GM12878 (cell line): Measurements from ENCODE around the gene GPR62. TPM values are rescaled to one million over a fixed set of nuclear protein-coding genes. Genes with fewer than 3 reads are reported as not detected.

Experiments
- ATAC-seq: fragments of 200-7000 bp; cut with Tn5 transposase; 3 replicates; pipeline ENCODE4 v1.9.1; 2020; ENCODE audit warnings: mild to moderate bottlenecking, moderate library complexity
- BruUV-seq: library from RNA; stranded (reverse); fragments of 400-500 nt; replicated peaks from 2 replicates; lab custom pipeline; 2021; lab: Mats Ljungman, UMichigan
- CTCF ChIA-PET: fragments of 300-600 bp; sonication (Branson Sonifier 250); formaldehyde crosslinking; extraction: SDS; loops from one replicate; lab custom pipeline; 2021; ENCODE audit warnings: inconsistent platforms; lab: Yijun Ruan, JAX
- POLR2A ChIA-PET: fragments of 350-600 bp; formaldehyde crosslinking; extraction: SDS; loops from one replicate; lab custom pipeline; 2021; ENCODE audit warnings: inconsistent platforms; lab: Charles Lee
- RAD21 ChIA-PET: fragments of 300-600 bp; sonication (Branson Sonifier 250); formaldehyde crosslinking; loops from one replicate; lab custom pipeline; 2023; ENCODE audit warnings: antibody characterized with exemption; ENCODE audit not compliant: unreplicated experiment; lab: Charles Lee
- SMC1A ChIA-PET: fragments of 300-600 bp; sonication (Branson Sonifier 250); formaldehyde crosslinking; loops from one replicate; lab custom pipeline; 2023; ENCODE audit not compliant: unreplicated experiment, uncharacterized antibody; lab: Charles Lee
- DNase-seq: peaks from one replicate; pipeline ENCODE4 v3.0.0-alpha.2; 2011; ENCODE audit warnings: low read depth, low spot score
- FAIRE-seq: peaks from 3 replicates; lab custom pipeline; 2011; peaks lifted over from hg19 to GRCh38; lab: Jason Lieb, UNC
- H2AFZ ChIP-seq: 2 replicates; pipeline ENCODE4 v1.6.0; 2011; ENCODE audit warnings: low read depth, low read length, control low read depth; ENCODE audit not compliant: control insufficient read depth
- H3K27ac ChIP-seq: 2 replicates; pipeline ENCODE4 v1.5.1; 2011; ENCODE audit warnings: control low read depth; ENCODE audit not compliant: control insufficient read depth, insufficient read depth
- H3K27me3 ChIP-seq, 2 experiments: replicated peaks in 1 of 2; 2 replicates each; pipeline versions ENCODE4 v1.6.0 to v1.6.1; 2011; ENCODE audit warnings: low read length in 1 of 2; ENCODE audit not compliant: control insufficient read depth in 2 of 2, insufficient read depth in 2 of 2
- H3K36me3 ChIP-seq, 2 experiments: 2 replicates each; pipeline ENCODE4 v1.5.1; 2011; ENCODE audit warnings: low read length in 1 of 2; ENCODE audit not compliant: control insufficient read depth in 2 of 2, insufficient read depth in 2 of 2
- H3K4me1 ChIP-seq: 2 replicates; pipeline ENCODE4 v1.6.1; 2011; ENCODE audit warnings: mild to moderate bottlenecking, low read length, moderate library complexity, mixed read lengths; ENCODE audit not compliant: control insufficient read depth, insufficient read depth
- H3K4me2 ChIP-seq: 2 replicates; pipeline ENCODE4 v1.6.0; 2011; ENCODE audit warnings: control low read depth; ENCODE audit not compliant: control insufficient read depth, insufficient read depth
- H3K4me3 ChIP-seq: fragments of 200-600 bp; sonication (generic); 2 replicates; pipeline ENCODE4 v1.5.1; 2016
- H3K79me2 ChIP-seq: 2 replicates; pipeline ENCODE4 v1.6.0; 2011; ENCODE audit warnings: low read length; ENCODE audit not compliant: control insufficient read depth, insufficient read depth
- H3K9ac ChIP-seq: 2 replicates; pipeline ENCODE4 v1.8.0; 2011; ENCODE audit warnings: low read length, control low read depth, mixed read lengths; ENCODE audit not compliant: control insufficient read depth, insufficient read depth
- H3K9me3 ChIP-seq: replicated peaks from 3 replicates; pipeline ENCODE4 v1.5.1; 2011; ENCODE audit warnings: mild to moderate bottlenecking, low read length; ENCODE audit not compliant: control insufficient read depth, insufficient read depth
- H4K20me1 ChIP-seq: 2 replicates; pipeline ENCODE4 v1.6.0; 2011; ENCODE audit not compliant: control insufficient read depth, insufficient read depth
- CREM ChIP-seq: IDR thresholded peaks from 2 replicates; pipeline ENCODE4 v1.6.1; 2014; ENCODE audit warnings: antibody characterized with exemption, low read depth
- E2F4 ChIP-seq: IDR thresholded peaks from 2 replicates; pipeline ENCODE4 v1.6.1; 2012; ENCODE audit warnings: low read depth, low read length, improper control_type of control experiment
- ESRRA ChIP-seq: IDR thresholded peaks from 2 replicates; pipeline ENCODE4 v1.6.1; 2012; ENCODE audit warnings: mild to moderate bottlenecking, low read length, improper control_type of control experiment
- GATAD2B ChIP-seq: fragments of 450-650 bp; conservative IDR thresholded peaks from 2 replicates; pipeline ENCODE4 v1.6.1; 2017; ENCODE audit warnings: low read depth, mild to moderate bottlenecking, moderate library complexity
- JUNB ChIP-seq: IDR thresholded peaks from 2 replicates; pipeline ENCODE4 v1.6.1; 2016; ENCODE audit warnings: antibody characterized with exemption, mild to moderate bottlenecking
- KDM1A ChIP-seq: fragments of 200-600 bp; sonication (generic); IDR thresholded peaks from 2 replicates; pipeline ENCODE4 v1.6.1; 2016; ENCODE audit warnings: borderline replicate concordance
- KLF5 ChIP-seq: fragments of 450-650 bp; IDR thresholded peaks from 2 replicates; pipeline ENCODE4 v1.6.1; 2014; ENCODE audit warnings: mild to moderate bottlenecking; ENCODE audit not compliant: partially characterized antibody
- MXI1 ChIP-seq: fragments of 150-350 bp; IDR thresholded peaks from 2 replicates; pipeline ENCODE4 v1.6.1; 2011; ENCODE audit warnings: low read depth, mild to moderate bottlenecking, inconsistent platforms, low read length, improper control_type of control experiment
- MYC ChIP-seq: IDR thresholded peaks from 2 replicates; pipeline ENCODE4 v1.6.1; 2011; ENCODE audit warnings: mild to moderate bottlenecking, low read length, moderate library complexity, inconsistent platforms; ENCODE audit not compliant: insufficient read depth, insufficient replicate concordance, insufficient read length, severe bottlenecking
- WGBS: methylation state at CpG from one replicate; pipeline ENCODE4 v1.1.6; 2016; ENCODE audit warnings: low lambda C conversion rate; ENCODE audit not compliant: insufficient replicate concordance, insufficient coverage; ENCODE audit errors: missing lambda C conversion rate; 5-methylcytosine and 5-hydroxymethylcytosine counted together
- in situ Hi-C: fragments of 300-500 bp; cut with MboI; formaldehyde crosslinking; loops from 9 replicates; pipeline ENCODE4 v1.14.3; 2018; ENCODE audit warnings: mixed read lengths
- intact Hi-C: fragments of 100-400 bp; cut with micrococcal nuclease; formaldehyde crosslinking; loops from one replicate; pipeline ENCODE4 v1.14.2; 2022; ENCODE audit not compliant: unreplicated experiment
- polyA plus RNA-seq, 11 experiments: library from polyadenylated mRNA; depleted of rRNA in 4 of 11; unstranded in 6 of 11; stranded (reverse) in 5 of 11; fragments of >200 nt; fragmentation: Nextera tagmentation in 4 of 11; fragmentation: Illumina TruSeq in 1 of 11; extraction: Ambion mirVana in 4 of 11; extraction: Trizol in 1 of 11; gene quantifications; 1 replicate in 1 of 11; 2 replicates in 10 of 11; pipeline versions ENCODE4 v1.2.1 to v1.2.3, GENCODE V29; 2011 to 2016; ENCODE audit warnings: inconsistent platforms in 2 of 11, missing spikeins in 2 of 11, low read depth in 1 of 11
- total RNA-seq, 4 experiments: library from RNA; depleted of rRNA in 3 of 4; stranded (reverse); fragments of >200 nt in 3 of 4; fragmentation: Illumina TruSeq in 1 of 4; extraction: Trizol in 1 of 4; gene quantifications; 2 replicates each; pipeline versions ENCODE4 v1.2.1 to v1.2.3, GENCODE V29; 2013 to 2021
- TF ChIP-seq, protein P1 (sequence below): fragments of 450-650 bp; IDR thresholded peaks from 2 replicates; pipeline ENCODE4 v1.6.1; 2017; ENCODE audit warnings: mild to moderate bottlenecking, moderate library complexity
- TF ChIP-seq, protein P2 (sequence below): fragments of 450-650 bp; conservative IDR thresholded peaks from 2 replicates; pipeline ENCODE4 v1.6.1; 2017; ENCODE audit warnings: mild to moderate bottlenecking, moderate library complexity

The GPR62 gene
- total and polyA plus RNA-seq, 10 of the 15 experiments (the other 5 are each of a cell fraction or from before 2014, with no cell fraction given): not detected

DNA sequence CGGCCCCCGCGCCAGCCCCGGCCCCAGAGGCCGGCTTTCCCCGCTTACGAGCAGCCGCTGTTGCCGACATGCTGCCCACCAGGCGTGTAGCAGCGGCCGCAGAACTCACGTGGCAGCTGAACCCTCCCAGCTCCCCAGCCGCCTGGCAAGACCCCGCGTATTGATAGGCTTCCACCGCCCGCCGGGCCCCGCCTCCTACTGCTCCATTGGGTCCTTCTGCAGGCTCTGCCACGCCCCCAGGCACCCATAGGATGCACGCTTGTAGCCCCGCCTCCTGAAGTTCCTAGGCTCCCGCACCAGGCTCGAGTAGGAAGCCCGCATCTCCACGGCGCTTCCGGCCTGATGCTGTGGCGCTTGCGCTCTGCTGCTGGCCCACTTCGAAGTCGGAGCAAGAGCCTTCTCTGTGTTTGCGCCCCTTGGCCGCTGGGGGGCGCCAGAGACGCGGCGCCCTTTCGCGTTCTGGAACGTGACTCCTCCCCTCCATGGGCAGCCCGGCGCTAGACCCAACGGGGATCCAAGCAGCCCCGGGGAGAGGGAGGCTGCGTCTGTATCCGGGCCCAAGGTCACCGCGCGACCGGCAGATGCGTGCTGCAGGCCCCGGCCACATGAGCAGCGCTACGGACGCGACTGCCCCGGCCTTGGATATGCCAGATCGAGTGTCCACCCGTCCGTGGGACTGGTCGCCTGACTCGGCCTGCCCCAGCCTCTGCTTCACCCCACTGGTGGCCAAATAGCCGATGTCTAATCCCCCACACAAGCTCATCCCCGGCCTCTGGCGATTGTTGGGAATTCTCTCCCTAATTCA is 13.2 kb upstream of the GPR62 start, which contains the start of the genes PARP3 and RRP9:
Gene PARP3 (plus strand): TSS at position 566 of the 805 bp plus-strand sequence. CDS start 993 bp downstream, outside the sequence.
Gene RRP9 (minus strand): TSS at position 107 of the 805 bp plus-strand sequence. CDS start 37 bp downstream, at position 70.
- peak within 1 kb of the TSS; percentile 100 for H3K4me2 ChIP-seq
- intact Hi-C loops: loop anchor here (1.0 to 2.0 kb wide), 3 partner anchors 32 to 202 kb away; partner anchors contain the start of gene ABHD14B
- no peaks in the 10 kb centered on the region for H4K20me1 ChIP-seq
- peak within 1 kb of the TSS; percentile 100 for H3K9ac ChIP-seq
- peak; percentile 92 for ATAC-seq
- 1% methylated on average over 67 of the region's 67 CpGs for WGBS
- peaks cover 32% of the 10 kb centered on the region for H3K79me2 ChIP-seq
- in situ Hi-C loops: no loop called here
- DNase-seq: peak; percentile 99
- H3K9me3 ChIP-seq: no peaks in the 10 kb centered on the region
- H2AFZ ChIP-seq: peak within 1 kb of the TSS; percentile 89
- CTCF ChIA-PET: interaction anchor here (0.6 to 4.8 kb wide), 34 partner anchors 10 to 556 kb away, joined by 3 to 79 read pairs (median 4); partner anchors contain the start of genes ABHD14A, ABHD14B, ACY1 and DUSP7
- BruUV-seq: no TSS peak
- H3K27me3 ChIP-seq: no peaks in the 10 kb centered on the region
- peaks cover 11% of the 10 kb centered on the region for H3K4me1 ChIP-seq
- POLR2A ChIA-PET: interaction anchor here (0.5 to 3.0 kb wide), 11 partner anchors 21 to 442 kb away, joined by 3 to 24 read pairs (median 4); partner anchors contain the start of genes ABHD14A, ABHD14B, ACY1 and RPL29
- SMC1A ChIA-PET: interaction anchor here (0.6 to 2.6 kb wide), 14 partner anchors 8 to 951 kb away, joined by 3 to 33 read pairs (median 4); partner anchors contain the start of genes ABHD14A, ABHD14B and RPL29
- RAD21 ChIA-PET: interaction anchor here (0.6 to 4.2 kb wide), 25 partner anchors 9 to 1381 kb away, joined by 3 to 34 read pairs (median 3); partner anchors contain the start of genes ABHD14A, ABHD14B, ACY1 and DUSP7
- peak; percentile 97 for FAIRE-seq
- H3K27ac ChIP-seq: peak within 1 kb of the TSS; percentile 98
- peak within 1 kb of the TSS; percentile 96 for H3K4me3 ChIP-seq
- H3K36me3 ChIP-seq: peaks cover 9 to 14% of the 10 kb centered on the region in 2 experiments; a peak in 3 of 4 replicates
- no peak for TF ChIP-seq ESRRA
- TF ChIP-seq JUNB: no peak
- peak; percentile 31 for TF ChIP-seq MYC
- no peak for TF ChIP-seq KDM1A
- peak; percentile 24; the same call in 1 of the 2 replicates for TF ChIP-seq CREM
- TF ChIP-seq GATAD2B: peak; percentile 45
- TF ChIP-seq, protein P1, sequence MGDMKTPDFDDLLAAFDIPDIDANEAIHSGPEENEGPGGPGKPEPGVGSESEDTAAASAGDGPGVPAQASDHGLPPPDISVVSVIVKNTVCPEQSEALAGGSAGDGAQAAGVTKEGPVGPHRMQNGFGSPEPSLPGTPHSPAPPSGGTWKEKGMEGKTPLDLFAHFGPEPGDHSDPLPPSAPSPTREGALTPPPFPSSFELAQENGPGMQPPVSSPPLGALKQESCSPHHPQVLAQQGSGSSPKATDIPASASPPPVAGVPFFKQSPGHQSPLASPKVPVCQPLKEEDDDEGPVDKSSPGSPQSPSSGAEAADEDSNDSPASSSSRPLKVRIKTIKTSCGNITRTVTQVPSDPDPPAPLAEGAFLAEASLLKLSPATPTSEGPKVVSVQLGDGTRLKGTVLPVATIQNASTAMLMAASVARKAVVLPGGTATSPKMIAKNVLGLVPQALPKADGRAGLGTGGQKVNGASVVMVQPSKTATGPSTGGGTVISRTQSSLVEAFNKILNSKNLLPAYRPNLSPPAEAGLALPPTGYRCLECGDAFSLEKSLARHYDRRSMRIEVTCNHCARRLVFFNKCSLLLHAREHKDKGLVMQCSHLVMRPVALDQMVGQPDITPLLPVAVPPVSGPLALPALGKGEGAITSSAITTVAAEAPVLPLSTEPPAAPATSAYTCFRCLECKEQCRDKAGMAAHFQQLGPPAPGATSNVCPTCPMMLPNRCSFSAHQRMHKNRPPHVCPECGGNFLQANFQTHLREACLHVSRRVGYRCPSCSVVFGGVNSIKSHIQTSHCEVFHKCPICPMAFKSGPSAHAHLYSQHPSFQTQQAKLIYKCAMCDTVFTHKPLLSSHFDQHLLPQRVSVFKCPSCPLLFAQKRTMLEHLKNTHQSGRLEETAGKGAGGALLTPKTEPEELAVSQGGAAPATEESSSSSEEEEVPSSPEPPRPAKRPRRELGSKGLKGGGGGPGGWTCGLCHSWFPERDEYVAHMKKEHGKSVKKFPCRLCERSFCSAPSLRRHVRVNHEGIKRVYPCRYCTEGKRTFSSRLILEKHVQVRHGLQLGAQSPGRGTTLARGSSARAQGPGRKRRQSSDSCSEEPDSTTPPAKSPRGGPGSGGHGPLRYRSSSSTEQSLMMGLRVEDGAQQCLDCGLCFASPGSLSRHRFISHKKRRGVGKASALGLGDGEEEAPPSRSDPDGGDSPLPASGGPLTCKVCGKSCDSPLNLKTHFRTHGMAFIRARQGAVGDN: peak; percentile 91
- TF ChIP-seq E2F4: no peak
- TF ChIP-seq, protein P2, sequence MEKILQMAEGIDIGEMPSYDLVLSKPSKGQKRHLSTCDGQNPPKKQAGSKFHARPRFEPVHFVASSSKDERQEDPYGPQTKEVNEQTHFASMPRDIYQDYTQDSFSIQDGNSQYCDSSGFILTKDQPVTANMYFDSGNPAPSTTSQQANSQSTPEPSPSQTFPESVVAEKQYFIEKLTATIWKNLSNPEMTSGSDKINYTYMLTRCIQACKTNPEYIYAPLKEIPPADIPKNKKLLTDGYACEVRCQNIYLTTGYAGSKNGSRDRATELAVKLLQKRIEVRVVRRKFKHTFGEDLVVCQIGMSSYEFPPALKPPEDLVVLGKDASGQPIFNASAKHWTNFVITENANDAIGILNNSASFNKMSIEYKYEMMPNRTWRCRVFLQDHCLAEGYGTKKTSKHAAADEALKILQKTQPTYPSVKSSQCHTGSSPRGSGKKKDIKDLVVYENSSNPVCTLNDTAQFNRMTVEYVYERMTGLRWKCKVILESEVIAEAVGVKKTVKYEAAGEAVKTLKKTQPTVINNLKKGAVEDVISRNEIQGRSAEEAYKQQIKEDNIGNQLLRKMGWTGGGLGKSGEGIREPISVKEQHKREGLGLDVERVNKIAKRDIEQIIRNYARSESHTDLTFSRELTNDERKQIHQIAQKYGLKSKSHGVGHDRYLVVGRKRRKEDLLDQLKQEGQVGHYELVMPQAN: peak; percentile 97
- TF ChIP-seq MXI1: peak; percentile 99
- TF ChIP-seq KLF5: no peak
